ENCODE measurements around the gene UGGT1. TPM values are rescaled to one million over a fixed set of nuclear protein-coding genes. Genes with fewer than 3 reads are reported as not detected.

Gene UGGT1
- total and polyA plus RNA-seq, 8 donors, result 33.1 to 72.0 (median 36.3) TPM

DNA sequence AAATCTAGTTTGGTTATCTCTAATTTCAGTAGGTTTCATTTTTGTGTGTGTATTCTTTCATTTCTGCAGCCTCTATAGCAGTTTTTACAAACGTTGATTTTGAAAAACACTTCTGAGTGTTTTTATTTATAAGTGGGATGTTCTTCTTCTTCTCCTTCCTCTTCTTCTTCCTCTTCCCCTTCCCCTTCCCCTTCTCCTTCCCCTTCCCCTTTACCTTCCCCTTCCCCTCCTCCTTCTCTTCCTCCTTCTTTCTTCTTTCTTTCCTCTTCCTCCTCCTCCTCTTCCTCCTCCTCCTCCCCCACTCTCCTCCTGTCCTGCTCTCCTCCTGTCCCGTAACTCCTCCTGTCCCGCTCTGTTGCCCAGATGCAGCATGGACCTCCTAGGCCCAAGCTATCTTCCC, 4.2 kb downstream of the UGGT1 start:
- no peak for TF ChIP-seq CTCF (IDR thresholded peaks at IDR 0.05)
- H3K4me3 ChIP-seq, result no peak overlapping the region
- intact Hi-C loops (cut with DNase I), result no loop called here
- no peaks in the 10 kb centered on the region for H3K27me3 ChIP-seq
- H3K9me3 ChIP-seq, result no peaks in the 10 kb centered on the region
- peaks cover 0 to 28% of the 10 kb centered on the region in 2 donors for H3K4me1 ChIP-seq
- peaks cover 0 to 31% of the 10 kb centered on the region in 2 donors for H3K36me3 ChIP-seq
- ATAC-seq (no peak), DNase-seq (no peak)
- H3K27ac ChIP-seq, result no peak overlapping the region

DNA sequence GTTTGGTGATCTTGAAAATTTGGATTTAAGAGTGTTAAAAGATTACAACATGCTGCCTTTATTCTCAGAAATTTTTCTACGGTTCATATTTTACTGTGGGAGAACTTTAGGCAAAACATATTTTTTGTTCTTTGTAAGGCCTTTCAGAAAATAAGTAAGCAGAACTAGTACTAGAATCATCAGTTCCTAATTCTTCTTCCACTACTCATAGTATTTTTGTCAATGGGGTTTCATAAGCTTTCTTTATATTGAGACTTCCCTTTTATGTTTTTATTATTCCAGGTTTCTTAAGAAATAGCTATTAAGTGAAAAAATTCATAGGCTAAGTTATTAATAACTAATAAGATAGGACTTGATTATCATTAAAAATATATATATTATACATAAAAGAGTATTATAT, 12.4 kb downstream of the UGGT1 start:
- ATAC-seq (no peak), DNase-seq (no peak)
- Histone ChIP-seq H3K36me3 (peaks cover 0 to 77% of the 10 kb centered on the region in 2 donors), H3K27ac (no peak overlapping the region), H3K9me3 (no peaks in the 10 kb centered on the region), H3K4me1 (peaks cover 0 to 5% of the 10 kb centered on the region in 2 donors), H3K4me3 (no peak overlapping the region), H3K27me3 (no peaks in the 10 kb centered on the region)
- TF ChIP-seq CTCF (IDR thresholded peaks at IDR 0.05), result no peak
- intact Hi-C loops (cut with DNase I), result no loop called here

- Histone ChIP-seq H3K4me3 (no peak overlapping the region), H3K27ac (no peak overlapping the region), H3K27me3 (no peaks in the 10 kb centered on the region), H3K4me1 (peaks cover 0 to 5% of the 10 kb centered on the region in 2 donors), H3K9me3 (no peaks in the 10 kb centered on the region), H3K36me3 (peaks cover 1 to 77% of the 10 kb centered on the region in 2 donors)
- no peak for TF ChIP-seq CTCF (IDR thresholded peaks at IDR 0.05)
- intact Hi-C loops (cut with DNase I), result no loop called here
- no peak for DNase-seq
- ATAC-seq, result no peak
Measured at GRCh38 chr2:128105072-128105471, 14.1 kb downstream of the UGGT1 start.

DNA sequence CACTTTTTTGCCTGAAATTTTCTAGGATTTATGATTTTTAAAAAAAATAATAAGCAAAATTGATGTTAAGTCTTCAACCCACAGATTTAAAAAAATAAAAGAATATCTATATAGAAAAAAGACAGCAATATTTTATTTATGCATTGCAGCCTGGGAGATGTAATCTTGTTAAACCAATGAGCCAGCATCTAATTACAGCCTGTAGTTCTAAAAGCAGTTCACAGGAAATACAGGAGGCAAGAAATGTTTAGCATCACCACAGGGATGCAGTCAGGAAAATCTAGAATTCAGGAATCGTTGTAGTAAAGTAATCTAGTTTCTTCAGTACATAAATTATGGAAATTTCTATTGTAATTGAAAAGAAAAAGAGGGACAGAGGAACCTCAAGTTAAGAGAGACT, 17.2 kb downstream of the UGGT1 start:
- peaks cover 3 to 77% of the 10 kb centered on the region in 2 donors for H3K36me3 ChIP-seq
- no peak for ATAC-seq
- H3K4me1 ChIP-seq, result peaks cover 0 to 4% of the 10 kb centered on the region in 2 donors
- no peaks in the 10 kb centered on the region for H3K27me3 ChIP-seq
- DNase-seq, result no peak
- intact Hi-C loops (cut with DNase I), result no loop called here
- no peak overlapping the region for H3K4me3 ChIP-seq
- H3K9me3 ChIP-seq, result no peaks in the 10 kb centered on the region
- H3K27ac ChIP-seq, result no peak overlapping the region
- no peak for TF ChIP-seq CTCF (IDR thresholded peaks at IDR 0.05)

DNA sequence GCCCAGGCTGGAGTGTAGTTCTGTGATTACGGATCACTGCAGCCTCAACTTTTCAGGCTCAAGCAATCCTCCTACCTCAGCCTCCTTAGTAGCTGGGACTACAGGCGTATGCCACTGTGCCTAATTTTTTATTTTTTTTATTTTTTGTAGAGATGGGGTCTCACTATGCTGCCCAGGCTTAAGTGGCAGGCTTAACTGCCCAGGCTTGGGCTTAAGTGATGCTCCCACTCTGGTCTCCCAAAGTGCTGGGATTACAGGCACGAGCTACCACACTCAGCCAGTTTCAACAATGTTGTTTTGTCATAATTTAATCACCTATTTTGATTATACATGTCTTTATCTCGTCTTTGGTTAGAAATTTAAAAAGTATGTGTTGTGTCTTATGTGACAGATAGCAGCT, 18.2 kb downstream of the UGGT1 start:
- Histone ChIP-seq H3K36me3 (peaks cover 3 to 83% of the 10 kb centered on the region in 2 donors), H3K27me3 (no peaks in the 10 kb centered on the region), H3K27ac (no peak overlapping the region), H3K4me3 (no peak overlapping the region), H3K4me1 (no peaks in the 10 kb centered on the region), H3K9me3 (no peaks in the 10 kb centered on the region)
- intact Hi-C loops (cut with DNase I), result no loop called here
- ATAC-seq (no peak), DNase-seq (no peak)
- no peak for TF ChIP-seq CTCF (IDR thresholded peaks at IDR 0.05)
